ENCODE measurements around the gene NUP93. TPM values are rescaled to one million over a fixed set of nuclear protein-coding genes. Genes with fewer than 3 reads are reported as not detected.
"Not testable (repeated sequence)": the region's sequence is repeated elsewhere in the genome, so short reads cannot be mapped to it uniquely, and the experiment has no call there.

The NUP93 gene
- total RNA-seq, 2 donors from 2014 or later, result 146 to 149 TPM

DNA sequence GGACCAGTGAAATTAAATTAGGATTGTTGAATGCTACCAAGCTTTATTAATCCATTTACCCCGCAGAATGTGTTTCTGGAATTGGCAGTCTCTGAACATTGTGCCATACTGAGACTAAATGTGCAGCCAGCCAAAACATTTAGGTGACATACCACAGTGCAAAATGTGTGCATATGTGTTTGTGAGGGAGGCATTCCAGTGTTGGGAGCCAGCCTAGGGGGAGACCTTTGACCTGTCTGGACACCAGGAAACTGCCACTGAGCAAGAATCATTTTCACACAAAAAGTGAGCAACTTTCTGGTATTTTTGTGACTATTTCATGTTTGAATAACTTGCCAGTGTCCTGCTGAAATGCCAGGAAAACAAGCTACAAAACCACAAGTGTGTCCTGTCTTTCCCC is 70.4 kb downstream of the NUP93 start:
- 95 to 100% methylated on average over 1 of the region's 1 CpG for WGBS, 2 experiments (ENCODE audit: insufficient coverage in 1 of 2, insufficient read length in 1 of 2)
- Mint-ChIP-seq H3K27me3 (ENCODE audit: insufficient read depth) (no peaks in the 10 kb centered on the region), H3K36me3 (ENCODE audit: low read depth) (peaks cover 24% of the 10 kb centered on the region)

DNA sequence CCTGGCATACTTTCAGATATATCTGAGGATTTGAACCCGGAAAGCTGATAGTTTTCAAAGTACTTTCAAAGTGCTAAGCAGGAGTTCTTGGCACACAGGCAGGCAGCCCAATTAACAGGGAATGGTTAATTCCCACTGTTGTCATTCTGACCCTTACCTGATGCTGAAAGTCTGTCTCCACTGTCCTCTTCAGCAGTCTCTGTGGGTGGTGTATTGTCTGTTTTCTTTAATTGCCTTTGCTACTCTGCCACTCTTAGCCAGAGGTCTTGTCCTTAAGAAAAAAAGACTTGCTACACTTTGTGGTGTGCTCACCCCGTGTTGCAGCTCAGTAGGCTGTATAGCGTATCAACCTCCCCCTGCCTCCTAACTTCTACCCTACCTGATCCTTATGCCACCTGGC is 71.8 kb downstream of the NUP93 start:
- Mint-ChIP-seq H3K27ac (no peak overlapping the region), H3K36me3 (ENCODE audit: low read depth) (peaks cover 38% of the 10 kb centered on the region), H3K9me3 (no peaks in the 10 kb centered on the region), H3K4me1 (peaks cover 8% of the 10 kb centered on the region), H3K4me3 (no peak overlapping the region), H3K27me3 (ENCODE audit: insufficient read depth) (no peaks in the 10 kb centered on the region)
- Histone ChIP-seq H3K36me3 (ENCODE audit: control insufficient read depth, insufficient read depth, low read length) (peaks cover 25% of the 10 kb centered on the region), H3K4me1 (ENCODE audit: control insufficient read depth, insufficient read depth, low read length) (no peaks in the 10 kb centered on the region), H3K27me3 (ENCODE audit: control insufficient read depth, insufficient read depth, low read length, poor library complexity, severe bottlenecking) (no peaks in the 10 kb centered on the region), H3K9me3 (ENCODE audit: control insufficient read depth, low read length) (no peaks in the 10 kb centered on the region), H3K4me3 (ENCODE audit: low read length) (no peak overlapping the region), H3K27ac (ENCODE audit: low read depth, low read length) (no peak overlapping the region), H3K9ac (ENCODE audit: extremely low read depth, low read length, poor library complexity, severe bottlenecking) (no peak overlapping the region)
- 66 to 78% methylated on average over 2 to 3 of the region's 3 CpGs for WGBS, 2 experiments (ENCODE audit: insufficient coverage in 1 of 2, insufficient read length in 1 of 2)
- TF ChIP-seq, protein P1, sequence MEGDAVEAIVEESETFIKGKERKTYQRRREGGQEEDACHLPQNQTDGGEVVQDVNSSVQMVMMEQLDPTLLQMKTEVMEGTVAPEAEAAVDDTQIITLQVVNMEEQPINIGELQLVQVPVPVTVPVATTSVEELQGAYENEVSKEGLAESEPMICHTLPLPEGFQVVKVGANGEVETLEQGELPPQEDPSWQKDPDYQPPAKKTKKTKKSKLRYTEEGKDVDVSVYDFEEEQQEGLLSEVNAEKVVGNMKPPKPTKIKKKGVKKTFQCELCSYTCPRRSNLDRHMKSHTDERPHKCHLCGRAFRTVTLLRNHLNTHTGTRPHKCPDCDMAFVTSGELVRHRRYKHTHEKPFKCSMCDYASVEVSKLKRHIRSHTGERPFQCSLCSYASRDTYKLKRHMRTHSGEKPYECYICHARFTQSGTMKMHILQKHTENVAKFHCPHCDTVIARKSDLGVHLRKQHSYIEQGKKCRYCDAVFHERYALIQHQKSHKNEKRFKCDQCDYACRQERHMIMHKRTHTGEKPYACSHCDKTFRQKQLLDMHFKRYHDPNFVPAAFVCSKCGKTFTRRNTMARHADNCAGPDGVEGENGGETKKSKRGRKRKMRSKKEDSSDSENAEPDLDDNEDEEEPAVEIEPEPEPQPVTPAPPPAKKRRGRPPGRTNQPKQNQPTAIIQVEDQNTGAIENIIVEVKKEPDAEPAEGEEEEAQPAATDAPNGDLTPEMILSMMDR (conservative IDR thresholded peaks at IDR 0.05), result no peak
- DNase-seq, result no peak

More for the DNA sequence above, 70.4 kb downstream of the NUP93 start:
- H3K4me1 Mint-ChIP-seq, result peaks cover 8% of the 10 kb centered on the region
- TF ChIP-seq, protein P1 (conservative IDR thresholded peaks at IDR 0.05), result no peak
- no peaks in the 10 kb centered on the region for H3K9me3 Mint-ChIP-seq
- H3K27ac Mint-ChIP-seq, result no peak overlapping the region
- no peak overlapping the region for H3K4me3 ChIP-seq (ENCODE audit: low read length)
- no peaks in the 10 kb centered on the region for H3K27me3 ChIP-seq (ENCODE audit: control insufficient read depth, insufficient read depth, low read length, poor library complexity, severe bottlenecking)
- H3K36me3 ChIP-seq (ENCODE audit: control insufficient read depth, insufficient read depth, low read length), result peaks cover 13% of the 10 kb centered on the region
- no peak for DNase-seq
- no peak overlapping the region for H3K9ac ChIP-seq (ENCODE audit: extremely low read depth, low read length, poor library complexity, severe bottlenecking)
- H3K27ac ChIP-seq (ENCODE audit: low read depth, low read length), result no peak overlapping the region
- H3K4me1 ChIP-seq (ENCODE audit: control insufficient read depth, insufficient read depth, low read length), result no peaks in the 10 kb centered on the region
- no peak overlapping the region for H3K4me3 Mint-ChIP-seq
- H3K9me3 ChIP-seq (ENCODE audit: control insufficient read depth, low read length), result no peaks in the 10 kb centered on the region

DNA sequence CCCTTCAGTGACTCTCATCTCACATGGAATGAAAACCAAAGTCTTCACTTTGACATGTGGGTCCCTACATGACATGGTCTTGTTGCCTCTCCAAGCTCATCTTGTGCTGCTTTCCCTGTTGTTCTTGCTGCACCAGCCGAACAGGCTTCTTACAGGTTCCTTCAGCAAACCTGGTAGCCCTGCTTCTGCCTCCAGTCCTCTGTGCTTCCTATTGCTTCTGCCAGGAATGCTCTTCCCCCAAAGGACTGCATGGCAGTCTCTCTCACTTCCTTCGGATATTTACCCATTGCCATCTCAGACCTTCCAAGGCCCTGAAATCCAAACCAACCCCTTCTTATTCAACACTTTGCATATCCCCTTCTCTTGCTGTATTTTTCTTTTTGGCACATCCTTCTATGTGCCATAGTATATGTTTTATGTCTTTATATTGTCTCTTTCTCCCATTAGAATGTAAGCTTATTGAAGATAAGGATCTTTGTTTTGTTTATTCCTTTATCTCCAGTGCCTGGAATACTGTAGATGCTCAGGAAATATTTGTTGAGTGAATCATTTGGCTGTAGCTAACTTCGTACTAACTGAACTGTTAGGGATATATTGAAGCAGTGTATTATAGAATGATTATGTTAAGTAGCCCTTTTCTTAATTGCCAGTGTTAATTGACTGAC is 77.2 kb downstream of the NUP93 start:
- 84 to 92% methylated on average over 3 of the region's 3 CpGs for WGBS, 2 experiments (ENCODE audit: insufficient coverage in 1 of 2, insufficient read length in 1 of 2)

DNA sequence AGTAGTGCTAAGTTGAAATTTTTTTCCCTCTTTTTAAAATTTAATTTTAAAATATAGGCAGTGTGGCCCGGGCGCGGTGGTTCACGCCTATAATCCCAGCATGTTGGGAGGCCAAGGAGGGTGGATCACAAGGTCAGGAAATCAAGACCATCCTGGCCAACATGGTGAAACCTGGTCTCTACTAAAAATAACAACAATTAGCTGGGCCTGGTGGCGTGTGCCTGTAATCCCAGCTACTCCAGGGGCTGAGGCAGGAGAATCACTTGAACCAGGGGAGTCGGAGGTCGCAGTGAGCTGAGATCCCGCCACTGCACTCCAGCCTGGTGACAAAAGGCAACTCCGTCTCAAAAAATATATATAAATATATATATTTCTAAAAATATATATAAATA is 77.7 kb downstream of the NUP93 start:
- H3K27ac ChIP-seq (ENCODE audit: low read depth, low read length); H3K9me3 ChIP-seq (ENCODE audit: control insufficient read depth, low read length): not testable (repeated sequence)
- WGBS, 2 experiments (ENCODE audit: insufficient coverage in 1 of 2, insufficient read length in 1 of 2), result 91 to 95% methylated on average over 4 to 7 of the region's 9 CpGs

More for the DNA sequence above, 77.2 kb downstream of the NUP93 start:
- peaks cover 43% of the 10 kb centered on the region for H3K36me3 Mint-ChIP-seq (ENCODE audit: low read depth)
- TF ChIP-seq, protein P1 (conservative IDR thresholded peaks at IDR 0.05), result no peak
- H3K4me1 Mint-ChIP-seq, result peaks cover 13% of the 10 kb centered on the region
- H3K9ac ChIP-seq (ENCODE audit: extremely low read depth, low read length, poor library complexity, severe bottlenecking), result no peak overlapping the region
- peaks cover 34% of the 10 kb centered on the region for H3K36me3 ChIP-seq (ENCODE audit: control insufficient read depth, insufficient read depth, low read length)
- no peak overlapping the region for H3K27ac ChIP-seq (ENCODE audit: low read depth, low read length)
- H3K27ac Mint-ChIP-seq, result no peak overlapping the region
- H3K27me3 ChIP-seq (ENCODE audit: control insufficient read depth, insufficient read depth, low read length, poor library complexity, severe bottlenecking), result no peaks in the 10 kb centered on the region
- H3K9me3 ChIP-seq (ENCODE audit: control insufficient read depth, low read length), result no peaks in the 10 kb centered on the region
- peaks cover 5% of the 10 kb centered on the region for H3K4me1 ChIP-seq (ENCODE audit: control insufficient read depth, insufficient read depth, low read length)
- no peak for DNase-seq
- H3K4me3 Mint-ChIP-seq, result no peak overlapping the region
- H3K4me3 ChIP-seq (ENCODE audit: low read length), result no peak overlapping the region
- H3K9me3 Mint-ChIP-seq, result no peaks in the 10 kb centered on the region
- no peaks in the 10 kb centered on the region for H3K27me3 Mint-ChIP-seq (ENCODE audit: insufficient read depth)

More for the DNA sequence above, 77.7 kb downstream of the NUP93 start:
- not testable (repeated sequence) for H3K27me3 Mint-ChIP-seq (ENCODE audit: insufficient read depth); H3K4me1 ChIP-seq (ENCODE audit: control insufficient read depth, insufficient read depth, low read length); H3K4me3 ChIP-seq (ENCODE audit: low read length); H3K9me3 Mint-ChIP-seq; H3K4me3 Mint-ChIP-seq; DNase-seq; H3K9ac ChIP-seq (ENCODE audit: extremely low read depth, low read length, poor library complexity, severe bottlenecking); H3K27me3 ChIP-seq (ENCODE audit: control insufficient read depth, insufficient read depth, low read length, poor library complexity, severe bottlenecking); H3K27ac Mint-ChIP-seq
- Mint-ChIP-seq H3K36me3 (ENCODE audit: low read depth) (peaks cover 43% of the 10 kb centered on the region), H3K4me1 (peaks cover 13% of the 10 kb centered on the region)
- peaks cover 34% of the 10 kb centered on the region for H3K36me3 ChIP-seq (ENCODE audit: control insufficient read depth, insufficient read depth, low read length)
